Liver (tissue), 9 donors: ENCODE results near the gene NOC2L. TPM values are rescaled to one million over a fixed set of nuclear protein-coding genes. Genes with fewer than 3 reads are reported as not detected.

Experiments
- DNase-seq: peaks from one replicate; pipeline ENCODE4 v3.0.0-alpha.2; 2017; ENCODE audit warnings: low spot score
- H3K27ac ChIP-seq, 2 donors: one replicate each; pipeline ENCODE4 v1.7.0; 2013; ENCODE audit warnings: inconsistent platforms in 2 of 2, low read length in 2 of 2, control low read depth in 1 of 2, low read depth in 1 of 2, mild to moderate bottlenecking in 1 of 2
- H3K27me3 ChIP-seq, 4 donors: one replicate each; pipeline versions ENCODE4 v1.6.1 to v1.7.0; 2013; ENCODE audit warnings: low read length in 3 of 4, inconsistent platforms in 1 of 4, mild to moderate bottlenecking in 1 of 4, moderate library complexity in 1 of 4; ENCODE audit not compliant: control insufficient read depth in 4 of 4, insufficient read depth in 4 of 4
- H3K36me3 ChIP-seq, 4 donors: one replicate each; pipeline versions ENCODE4 v1.6.1 to v1.7.0; 2013; ENCODE audit warnings: low read length in 3 of 4, mild to moderate bottlenecking in 3 of 4, low read depth in 1 of 4, moderate library complexity in 1 of 4; ENCODE audit not compliant: control insufficient read depth in 4 of 4, insufficient read depth in 3 of 4
- H3K4me1 ChIP-seq, 4 donors: one replicate each; pipeline versions ENCODE4 v1.6.1 to v1.7.0; 2013; ENCODE audit warnings: low read length in 3 of 4, mild to moderate bottlenecking in 3 of 4, moderate library complexity in 1 of 4; ENCODE audit not compliant: control insufficient read depth in 4 of 4, insufficient read depth in 4 of 4
- H3K4me3 ChIP-seq, 3 donors: one replicate each; pipeline versions ENCODE4 v1.6.1 to v1.7.0; 2013; ENCODE audit warnings: low read length in 3 of 3, control low read depth in 1 of 3, low read depth in 1 of 3, mild to moderate bottlenecking in 1 of 3
- H3K9ac ChIP-seq, 2 donors: one replicate each; pipeline ENCODE4 v1.7.0; 2013; ENCODE audit warnings: low read length in 2 of 2, mild to moderate bottlenecking in 2 of 2, moderate library complexity in 2 of 2, control low read depth in 1 of 2, low read depth in 1 of 2
- H3K9me3 ChIP-seq, 4 donors: one replicate each; pipeline versions ENCODE4 v1.6.1 to v1.7.0; 2013; ENCODE audit warnings: low read length in 3 of 4; ENCODE audit not compliant: control insufficient read depth in 4 of 4
- EGR1 ChIP-seq, 2 donors: IDR thresholded peaks; 2 replicates each; pipeline ENCODE4 v1.6.1; 2016 to 2018; ENCODE audit warnings: antibody characterized with exemption in 2 of 2, low read depth in 2 of 2
- FOXA1 ChIP-seq: IDR thresholded peaks from 2 replicates; pipeline ENCODE4 v1.6.1; 2016; ENCODE audit warnings: antibody characterized with exemption
- FOXA2 ChIP-seq: IDR thresholded peaks from 2 replicates; pipeline ENCODE4 v1.6.1; 2016; ENCODE audit warnings: antibody characterized with exemption
- GABPA ChIP-seq, 2 donors: IDR thresholded peaks in 1 of 2; conservative IDR thresholded peaks in 1 of 2; 2 replicates each; pipeline ENCODE4 v1.6.1; 2016; ENCODE audit warnings: antibody characterized with exemption in 2 of 2, mild to moderate bottlenecking in 1 of 2, moderate library complexity in 1 of 2
- HNF4A ChIP-seq, 2 donors: conservative IDR thresholded peaks; 2 replicates each; pipeline ENCODE4 v1.6.1; 2016; ENCODE audit warnings: antibody characterized with exemption in 2 of 2, mild to moderate bottlenecking in 2 of 2
- HNF4G ChIP-seq: IDR thresholded peaks from 2 replicates; pipeline ENCODE4 v1.6.1; 2016; ENCODE audit warnings: antibody characterized with exemption
- JUND ChIP-seq, 2 donors: IDR thresholded peaks; 2 replicates each; pipeline ENCODE4 v1.6.1; 2016; ENCODE audit warnings: antibody characterized with exemption in 2 of 2
- NR2F2 ChIP-seq: IDR thresholded peaks from 2 replicates; pipeline ENCODE4 v1.6.1; 2016; ENCODE audit warnings: antibody characterized with exemption
- RAD21 ChIP-seq, 2 donors: IDR thresholded peaks; 2 replicates each; pipeline ENCODE4 v1.6.1; 2016; ENCODE audit warnings: antibody characterized with exemption in 2 of 2, mild to moderate bottlenecking in 2 of 2
- RXRA ChIP-seq, 2 donors: IDR thresholded peaks; 2 replicates each; pipeline ENCODE4 v1.6.1; 2017 to 2018; ENCODE audit warnings: antibody characterized with exemption in 2 of 2, mild to moderate bottlenecking in 1 of 2
- SP1 ChIP-seq: IDR thresholded peaks from 2 replicates; pipeline ENCODE4 v1.6.1; 2018; ENCODE audit warnings: antibody characterized with exemption, mild to moderate bottlenecking
- TAF1 ChIP-seq: conservative IDR thresholded peaks from 2 replicates; pipeline ENCODE4 v1.6.1; 2016; ENCODE audit warnings: antibody characterized with exemption, mild to moderate bottlenecking
- YY1 ChIP-seq: IDR thresholded peaks from 2 replicates; pipeline ENCODE4 v1.6.1; 2016; ENCODE audit warnings: antibody characterized with exemption, mild to moderate bottlenecking
- WGBS: extraction: QIAGEN DNeasy Blood & Tissue Kit; methylation state at CpG from one replicate; pipeline ENCODE4 v1.1.7; 2013; 5-methylcytosine and 5-hydroxymethylcytosine counted together
- polyA plus RNA-seq, 2 donors: library from polyadenylated mRNA; stranded (reverse) in 1 of 2; unstranded in 1 of 2; fragments of 200-250 nt in 1 of 2; fragments of >200 nt in 1 of 2; fragmentation: Nextera tagmentation in 1 of 2; extraction: Ambion mirVana in 1 of 2; gene quantifications; one replicate each; pipeline versions ENCODE4 v1.2.1 to v1.2.3, GENCODE V29; 2013 to 2015
- total RNA-seq, 2 donors: library from RNA; depleted of rRNA; stranded (reverse); fragments of >200 nt; gene quantifications; one replicate each; pipeline ENCODE4 v1.2.3, GENCODE V29; 2014
- TF ChIP-seq, protein P1 (sequence below): IDR thresholded peaks from 2 replicates; pipeline ENCODE4 v1.6.1; 2016; ENCODE audit warnings: antibody characterized with exemption
- TF ChIP-seq, protein P2 (sequence below): IDR thresholded peaks from 2 replicates; pipeline ENCODE4 v1.6.1; 2016; ENCODE audit warnings: antibody characterized with exemption
- TF ChIP-seq, protein P3 (sequence below): IDR thresholded peaks from 2 replicates; pipeline ENCODE4 v1.6.1; 2016; ENCODE audit warnings: antibody characterized with exemption, mild to moderate bottlenecking
- donor health status: healthy.
- donor health status: healthy.
- donor health status: healthy.
- donor health status: healthy.
- donor health status: healthy.

NOC2L gene
- total and polyA plus RNA-seq, 4 donors, result 17.1 to 34.5 (median 30.0) TPM

DNA sequence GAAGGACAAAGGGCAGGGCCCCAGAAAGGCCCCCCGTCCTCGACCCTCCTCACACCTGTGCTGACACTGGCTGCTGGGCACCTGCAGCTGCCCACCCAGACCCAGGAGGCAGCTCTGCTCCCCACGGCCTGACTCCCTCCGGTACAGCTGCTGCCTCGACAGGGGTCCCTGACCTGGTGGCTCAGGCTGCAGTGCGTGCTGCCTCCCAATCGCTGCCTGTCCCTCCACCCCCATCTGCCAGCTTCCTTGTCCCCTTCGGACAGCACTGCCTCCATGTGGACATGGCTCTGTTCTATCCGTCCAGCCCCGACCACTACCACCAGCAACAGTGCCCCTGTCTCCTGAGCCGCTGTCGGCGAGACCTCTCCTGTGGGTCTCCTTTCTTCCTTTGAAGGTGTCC lies 4.1 kb downstream of the NOC2L start:
- Histone ChIP-seq H3K4me1 (peaks cover 6 to 24% (median 17%) of the 10 kb centered on the region in 4 donors), H3K27me3 (no peaks in the 10 kb centered on the region), H3K9ac (no peak overlapping the region), H3K27ac (no peak overlapping the region), H3K4me3 (no peak overlapping the region), H3K36me3 (peaks cover 18 to 66% (median 31%) of the 10 kb centered on the region in 4 donors), H3K9me3 (no peaks in the 10 kb centered on the region)
- DNase-seq, result no peak
- TF ChIP-seq RAD21 (IDR thresholded peaks at IDR 0.05) (no peak), JUND (IDR thresholded peaks at IDR 0.05) (no peak), SP1 (no peak), EGR1 (IDR thresholded peaks at IDR 0.05; ENCODE audit: low read depth in 2 of 2) (no peak), YY1 (no peak), TAF1 (no peak), FOXA1 (no peak), HNF4A (conservative IDR thresholded peaks at IDR 0.05) (no peak), NR2F2 (no peak), GABPA (IDR thresholded peaks at IDR 0.05 in 1 of 2, conservative IDR thresholded peaks at IDR 0.05 in 1 of 2) (no peak), RXRA (IDR thresholded peaks at IDR 0.05) (no peak), HNF4G (no peak)
- TF ChIP-seq, protein P1, sequence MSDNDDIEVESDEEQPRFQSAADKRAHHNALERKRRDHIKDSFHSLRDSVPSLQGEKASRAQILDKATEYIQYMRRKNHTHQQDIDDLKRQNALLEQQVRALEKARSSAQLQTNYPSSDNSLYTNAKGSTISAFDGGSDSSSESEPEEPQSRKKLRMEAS, result no peak
- TF ChIP-seq, protein P2, sequence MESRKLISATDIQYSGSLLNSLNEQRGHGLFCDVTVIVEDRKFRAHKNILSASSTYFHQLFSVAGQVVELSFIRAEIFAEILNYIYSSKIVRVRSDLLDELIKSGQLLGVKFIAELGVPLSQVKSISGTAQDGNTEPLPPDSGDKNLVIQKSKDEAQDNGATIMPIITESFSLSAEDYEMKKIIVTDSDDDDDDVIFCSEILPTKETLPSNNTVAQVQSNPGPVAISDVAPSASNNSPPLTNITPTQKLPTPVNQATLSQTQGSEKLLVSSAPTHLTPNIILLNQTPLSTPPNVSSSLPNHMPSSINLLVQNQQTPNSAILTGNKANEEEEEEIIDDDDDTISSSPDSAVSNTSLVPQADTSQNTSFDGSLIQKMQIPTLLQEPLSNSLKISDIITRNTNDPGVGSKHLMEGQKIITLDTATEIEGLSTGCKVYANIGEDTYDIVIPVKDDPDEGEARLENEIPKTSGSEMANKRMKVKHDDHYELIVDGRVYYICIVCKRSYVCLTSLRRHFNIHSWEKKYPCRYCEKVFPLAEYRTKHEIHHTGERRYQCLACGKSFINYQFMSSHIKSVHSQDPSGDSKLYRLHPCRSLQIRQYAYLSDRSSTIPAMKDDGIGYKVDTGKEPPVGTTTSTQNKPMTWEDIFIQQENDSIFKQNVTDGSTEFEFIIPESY, result no peak
- TF ChIP-seq, protein P3, sequence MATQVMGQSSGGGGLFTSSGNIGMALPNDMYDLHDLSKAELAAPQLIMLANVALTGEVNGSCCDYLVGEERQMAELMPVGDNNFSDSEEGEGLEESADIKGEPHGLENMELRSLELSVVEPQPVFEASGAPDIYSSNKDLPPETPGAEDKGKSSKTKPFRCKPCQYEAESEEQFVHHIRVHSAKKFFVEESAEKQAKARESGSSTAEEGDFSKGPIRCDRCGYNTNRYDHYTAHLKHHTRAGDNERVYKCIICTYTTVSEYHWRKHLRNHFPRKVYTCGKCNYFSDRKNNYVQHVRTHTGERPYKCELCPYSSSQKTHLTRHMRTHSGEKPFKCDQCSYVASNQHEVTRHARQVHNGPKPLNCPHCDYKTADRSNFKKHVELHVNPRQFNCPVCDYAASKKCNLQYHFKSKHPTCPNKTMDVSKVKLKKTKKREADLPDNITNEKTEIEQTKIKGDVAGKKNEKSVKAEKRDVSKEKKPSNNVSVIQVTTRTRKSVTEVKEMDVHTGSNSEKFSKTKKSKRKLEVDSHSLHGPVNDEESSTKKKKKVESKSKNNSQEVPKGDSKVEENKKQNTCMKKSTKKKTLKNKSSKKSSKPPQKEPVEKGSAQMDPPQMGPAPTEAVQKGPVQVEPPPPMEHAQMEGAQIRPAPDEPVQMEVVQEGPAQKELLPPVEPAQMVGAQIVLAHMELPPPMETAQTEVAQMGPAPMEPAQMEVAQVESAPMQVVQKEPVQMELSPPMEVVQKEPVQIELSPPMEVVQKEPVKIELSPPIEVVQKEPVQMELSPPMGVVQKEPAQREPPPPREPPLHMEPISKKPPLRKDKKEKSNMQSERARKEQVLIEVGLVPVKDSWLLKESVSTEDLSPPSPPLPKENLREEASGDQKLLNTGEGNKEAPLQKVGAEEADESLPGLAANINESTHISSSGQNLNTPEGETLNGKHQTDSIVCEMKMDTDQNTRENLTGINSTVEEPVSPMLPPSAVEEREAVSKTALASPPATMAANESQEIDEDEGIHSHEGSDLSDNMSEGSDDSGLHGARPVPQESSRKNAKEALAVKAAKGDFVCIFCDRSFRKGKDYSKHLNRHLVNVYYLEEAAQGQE, result no peak
- WGBS, result 92% methylated on average over 13 of the region's 13 CpGs

DNA sequence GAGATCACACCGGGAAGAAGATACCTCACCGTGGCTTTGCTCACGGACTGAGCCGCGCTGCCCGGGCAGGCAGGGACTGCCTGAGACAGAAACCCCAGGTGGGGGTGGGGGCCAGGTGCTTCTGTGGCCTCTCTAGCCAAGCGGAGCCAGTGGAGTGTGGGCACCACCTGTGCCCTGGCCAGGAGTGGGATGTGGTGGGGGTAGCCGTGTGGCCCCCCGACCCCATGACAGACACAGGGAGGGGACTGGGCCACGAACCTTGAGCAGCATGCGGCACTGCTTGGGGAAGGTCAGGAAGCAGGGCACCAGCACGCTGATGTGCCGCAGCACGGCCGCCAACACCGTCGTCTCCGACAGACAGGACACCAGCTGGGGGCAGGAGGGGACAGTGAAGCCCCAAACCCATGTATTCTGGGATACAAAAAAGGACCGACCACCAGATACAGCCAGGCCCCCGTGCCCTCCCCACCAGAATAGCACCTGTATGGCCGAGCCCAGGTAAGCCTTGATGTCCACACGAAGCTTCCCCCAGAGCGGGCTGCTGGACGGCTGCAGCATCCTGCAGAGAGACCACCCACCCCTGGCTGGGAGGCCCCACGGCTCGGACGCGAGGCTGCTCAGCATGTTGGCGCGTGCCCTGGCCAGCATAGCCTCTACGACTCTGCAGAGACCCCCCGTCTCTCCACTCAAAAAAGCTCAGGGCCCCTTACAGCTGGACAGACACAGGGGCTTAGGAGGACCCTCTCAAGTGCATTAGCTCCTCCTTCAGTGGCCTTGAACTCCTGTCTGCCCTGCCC lies 5.3 kb downstream of the NOC2L start:
- no peak overlapping the region for H3K9ac ChIP-seq
- no peak for DNase-seq
- 93% methylated on average over 32 of the region's 32 CpGs for WGBS
- H3K9me3 ChIP-seq, result no peaks in the 10 kb centered on the region
- H3K36me3 ChIP-seq, result peaks cover 27 to 77% (median 36%) of the 10 kb centered on the region in 4 donors
- no peak overlapping the region for H3K27ac ChIP-seq
- no peaks in the 10 kb centered on the region for H3K27me3 ChIP-seq
- H3K4me1 ChIP-seq, result peaks cover 2 to 18% (median 14%) of the 10 kb centered on the region in 4 donors
- TF ChIP-seq RAD21 (IDR thresholded peaks at IDR 0.05), result no peak
- no peak for TF ChIP-seq FOXA2
- TF ChIP-seq, protein P1, result no peak
- no peak for TF ChIP-seq GABPA (IDR thresholded peaks at IDR 0.05 in 1 of 2, conservative IDR thresholded peaks at IDR 0.05 in 1 of 2)
- TF ChIP-seq HNF4G, result no peak
- no peak for TF ChIP-seq JUND (IDR thresholded peaks at IDR 0.05)
- TF ChIP-seq YY1, result no peak
- TF ChIP-seq, protein P2, result no peak
- no peak for TF ChIP-seq HNF4A (conservative IDR thresholded peaks at IDR 0.05)
- no peak for TF ChIP-seq TAF1
- TF ChIP-seq SP1, result no peak
- no peak for TF ChIP-seq NR2F2
- no peak for TF ChIP-seq RXRA (IDR thresholded peaks at IDR 0.05)
- H3K4me3 ChIP-seq, result no peak overlapping the region
